NCI-H345 treated with DMSO at 0.1 percent for 48 hours (cell line): ENCODE results near the gene TMEM8B.
A peak's percentile ranks its signal among the peaks of the same experiment; 100 is the strongest.
"Not testable (repeated sequence)": the region's sequence is repeated elsewhere in the genome, so short reads cannot be mapped to it uniquely, and the experiment has no call there.

Experiments used
- DNase-seq: peaks from one replicate; lab custom pipeline; 2025; ENCODE audit not compliant: unreplicated experiment; lab: John Stamatoyannopoulos, UW

Gene TMEM8B

DNA sequence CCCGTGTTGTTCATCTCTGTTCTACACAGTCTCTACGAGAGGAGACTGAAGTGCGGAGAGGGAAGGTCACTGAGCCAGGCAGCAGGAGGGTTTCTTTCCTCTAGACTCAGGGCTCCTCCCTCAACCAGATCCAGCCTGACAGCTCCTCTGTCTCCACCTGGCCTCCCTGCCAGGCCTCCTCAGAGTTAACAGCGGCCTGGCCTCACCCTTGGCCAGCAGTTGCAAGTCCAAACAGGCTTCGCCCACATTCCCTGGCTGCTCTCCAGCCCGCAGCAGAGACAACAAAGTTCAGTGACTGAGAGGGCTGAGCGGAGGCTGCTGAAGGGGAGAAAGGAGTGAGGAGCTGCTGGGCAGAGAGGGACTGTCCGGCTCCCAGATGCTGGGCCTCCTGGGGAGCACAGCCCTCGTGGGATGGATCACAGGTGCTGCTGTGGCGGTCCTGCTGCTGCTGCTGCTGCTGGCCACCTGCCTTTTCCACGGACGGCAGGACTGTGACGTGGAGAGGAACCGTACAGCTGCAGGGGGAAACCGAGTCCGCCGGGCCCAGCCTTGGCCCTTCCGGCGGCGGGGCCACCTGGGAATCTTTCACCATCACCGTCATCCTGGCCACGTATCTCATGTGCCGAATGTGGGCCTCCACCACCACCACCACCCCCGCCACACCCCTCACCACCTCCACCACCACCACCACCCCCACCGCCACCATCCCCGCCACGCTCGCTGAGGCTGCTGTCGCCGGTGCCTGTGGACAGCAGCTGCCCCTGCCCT, 77.1 kb downstream of the TMEM8B start, which contains the start of gene HRCT1:
HRCT1 (plus strand) TSS at position 291 of the 768 bp plus-strand sequence; CDS start at position 377, 86 bp downstream.
- peak; percentile 25 for DNase-seq

DNA sequence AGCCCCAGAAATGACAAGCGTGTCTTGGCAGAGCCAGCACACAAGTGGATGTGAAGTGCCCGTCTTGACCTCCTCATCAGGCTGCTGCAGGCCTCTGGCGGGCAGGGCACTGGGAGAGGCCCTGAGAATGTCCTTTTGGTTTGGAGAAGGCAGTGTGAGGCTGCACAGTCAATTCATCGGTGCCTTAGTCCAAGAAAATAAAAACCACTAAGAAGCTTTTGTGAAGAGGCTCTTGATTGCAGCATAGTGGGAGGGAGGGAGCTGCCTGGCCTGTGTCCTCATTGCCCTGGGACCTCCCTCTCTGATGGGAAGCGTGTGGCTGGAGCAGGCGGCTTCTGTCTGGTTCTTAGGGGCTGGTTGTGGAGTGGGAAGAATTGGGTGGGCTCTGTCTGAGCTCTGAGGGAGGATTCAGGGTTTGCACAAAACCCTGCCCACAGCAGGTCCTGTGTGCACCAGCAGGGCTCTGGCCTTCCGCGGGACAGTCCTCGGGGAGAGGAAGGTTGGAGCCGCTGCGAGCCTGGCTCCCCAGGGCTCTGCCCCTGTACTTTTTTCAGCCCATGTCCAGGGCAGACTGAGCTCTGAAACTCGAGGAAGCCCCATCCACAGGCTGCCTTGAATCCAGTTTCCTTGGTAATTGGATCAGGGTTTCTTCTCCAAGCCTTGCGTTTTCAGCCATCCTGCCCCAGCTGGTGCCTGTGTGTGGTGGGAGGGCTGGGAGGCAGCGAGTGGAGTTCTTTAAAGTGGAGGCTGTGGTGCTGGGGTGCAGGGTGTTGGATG, 78.1 kb downstream of the TMEM8B start:
- no peak for DNase-seq

- peak; percentile 52 for DNase-seq
Measured at GRCh38 chr9:35907711-35908503, 78.9 kb downstream of the TMEM8B start.

GRCh38 chr9:35908504-35909125, 79.6 kb downstream of the TMEM8B start:
- no peak for DNase-seq

- no peak for DNase-seq
Measured at GRCh38 chr9:35909274-35909673, 80.2 kb downstream of the TMEM8B start, which contains the start of gene SPAAR. Gene SPAAR (plus strand): TSS chr9:35909490. CDS start chr9:35910464, 974 bp downstream.

DNA sequence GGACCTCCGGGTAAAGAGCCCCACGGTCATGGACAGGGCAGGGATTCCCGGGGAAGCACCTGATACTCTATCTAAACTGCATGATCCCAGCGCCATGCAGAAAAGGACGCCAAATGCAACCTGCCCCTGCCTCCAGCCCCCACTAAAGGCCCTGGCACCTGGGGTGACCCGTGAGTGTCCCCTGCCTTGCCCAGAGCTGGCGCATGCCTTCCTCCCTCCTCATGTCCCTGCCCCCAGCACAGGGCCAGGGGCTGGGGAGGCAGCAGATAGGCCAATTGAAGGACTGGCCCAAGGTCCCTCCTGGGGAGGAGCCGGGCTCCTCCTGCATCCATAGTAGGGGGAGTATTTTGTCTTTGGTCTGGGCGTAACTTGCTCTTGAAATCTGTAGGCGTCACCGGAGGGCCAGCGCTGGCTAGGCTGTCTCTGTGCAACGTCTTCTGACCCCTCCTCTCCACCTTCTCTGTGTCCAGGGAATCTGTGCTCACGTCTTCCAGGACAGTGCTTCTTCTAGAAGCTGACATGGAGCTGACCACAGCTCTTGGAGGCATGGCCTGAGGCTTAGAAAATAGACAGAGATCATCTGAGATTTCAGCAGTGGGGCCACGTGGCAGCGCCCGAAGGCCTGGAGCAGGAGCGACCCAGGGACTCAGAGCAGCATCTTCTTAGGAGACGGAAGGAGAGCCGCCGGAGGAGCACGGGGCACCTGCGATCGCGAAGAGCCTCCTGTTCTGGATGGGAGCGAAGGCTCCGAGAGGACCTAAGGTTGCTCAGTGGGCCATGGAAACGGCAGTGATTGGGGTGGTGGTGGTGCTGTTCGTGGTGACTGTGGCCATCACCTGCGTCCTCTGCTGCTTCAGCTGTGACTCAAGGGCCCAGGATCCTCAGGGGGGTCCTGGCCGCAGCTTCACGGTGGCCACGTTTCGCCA, 80.9 kb downstream of the TMEM8B start:
- DNase-seq: no peak

- no peak for DNase-seq
Measured at GRCh38 chr9:35910613-35911359, 81.8 kb downstream of the TMEM8B start.

DNA sequence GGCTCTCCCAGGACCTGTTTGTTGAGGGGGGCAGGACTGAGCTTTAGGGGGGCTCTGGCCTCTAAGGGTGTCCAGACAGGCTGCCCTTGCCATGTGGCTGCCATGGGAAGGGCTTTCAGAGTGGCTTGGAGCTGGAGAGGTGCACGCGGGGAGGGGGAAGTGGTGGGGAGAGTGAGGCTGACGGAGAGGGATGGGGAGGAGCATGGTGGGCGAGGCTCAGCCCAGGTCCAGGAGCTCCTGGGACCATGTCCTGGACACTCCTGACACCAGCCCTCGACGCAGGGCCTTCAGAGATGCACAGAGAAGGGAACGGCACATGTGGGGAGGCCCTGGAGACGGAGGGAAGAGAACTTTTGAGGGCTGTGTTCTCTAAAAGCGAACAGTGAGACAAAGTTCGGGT, 82.7 kb downstream of the TMEM8B start:
- no peak for DNase-seq

GRCh38 chr9:35912791-35913400, 83.9 kb downstream of the TMEM8B start:
- DNase-seq: no peak

DNA sequence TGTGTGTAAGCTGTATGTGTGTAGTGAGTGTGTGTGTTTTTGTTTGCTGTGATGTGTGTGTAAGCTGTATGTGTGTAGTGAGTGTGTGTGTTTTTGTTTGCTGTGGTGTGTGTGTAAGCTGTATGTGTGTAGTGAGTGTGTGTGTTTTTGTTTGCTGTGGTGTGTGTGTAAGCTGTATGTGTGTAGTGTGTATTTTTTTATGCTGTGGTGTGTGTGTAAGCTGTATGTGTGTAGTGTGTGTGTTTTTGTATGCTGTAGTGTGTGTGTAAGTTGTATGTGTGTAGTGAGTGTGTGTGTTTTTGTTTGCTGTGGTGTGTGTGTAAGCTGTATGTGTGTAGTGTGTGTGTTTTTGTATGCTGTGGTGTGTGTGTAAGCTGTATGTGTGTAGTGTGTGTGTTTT, 84.4 kb downstream of the TMEM8B start:
- not testable (repeated sequence) for DNase-seq

GRCh38 chr9:35914301-35914807, 85.3 kb downstream of the TMEM8B start:
- no peak for DNase-seq
